OCI-LY7 (cell line): ENCODE results near the gene UNC13A. TPM values are rescaled to one million over a fixed set of nuclear protein-coding genes. Genes with fewer than 3 reads are reported as not detected.

Source experiments
- BruUV-seq: library from RNA; stranded (reverse); fragments of 400-500 nt; replicated peaks from 2 replicates; lab custom pipeline; 2021; lab: Mats Ljungman, UMichigan
- CTCF ChIA-PET: fragments of 300-600 bp; sonication (Branson Sonifier 250); formaldehyde crosslinking; loops from one replicate; lab custom pipeline; 2022; ENCODE audit warnings: antibody characterized with exemption; ENCODE audit not compliant: unreplicated experiment; lab: Charles Lee
- POLR2A ChIA-PET: fragments of 300-600 bp; sonication (Branson Sonifier 250); formaldehyde crosslinking; loops from one replicate; lab custom pipeline; 2022; ENCODE audit warnings: antibody characterized with exemption; lab: Charles Lee
- DNase-seq: peaks from one replicate; pipeline ENCODE4 v3.0.0-alpha.2; 2015; ENCODE audit warnings: low spot score
- H2AFZ ChIP-seq: fragments of 200-600 bp; sonication (generic), shearing (Covaris generic); 2 replicates; pipeline ENCODE4 v1.6.1; 2014; ENCODE audit warnings: mild to moderate bottlenecking, antibody characterized with exemption, low read length, moderate library complexity
- H3K27ac ChIP-seq: fragments of 200-600 bp; sonication (generic); 2 replicates; pipeline ENCODE4 v1.5.1; 2014; ENCODE audit warnings: mixed run types, low read depth, mild to moderate bottlenecking, moderate library complexity, low read length, inconsistent platforms; ENCODE audit not compliant: poor library complexity, severe bottlenecking
- H3K36me3 ChIP-seq: fragments of 200-600 bp; sonication (generic); 2 replicates; pipeline ENCODE4 v1.6.1; 2014; ENCODE audit warnings: mild to moderate bottlenecking, antibody characterized with exemption, low read length, moderate library complexity, mixed read lengths; ENCODE audit not compliant: insufficient read depth
- H3K4me1 ChIP-seq: fragments of 200-600 bp; sonication (generic); 2 replicates; pipeline ENCODE4 v1.5.1; 2014; ENCODE audit warnings: mild to moderate bottlenecking, low read length; ENCODE audit not compliant: insufficient read depth, poor library complexity, severe bottlenecking
- H3K4me2 ChIP-seq: fragments of 200-600 bp; sonication (generic); 2 replicates; pipeline ENCODE4 v1.6.1; 2014; ENCODE audit warnings: mild to moderate bottlenecking, low read length
- H3K4me3 ChIP-seq: fragments of 200-600 bp; sonication (generic); 2 replicates; pipeline ENCODE4 v1.5.1; 2014; ENCODE audit warnings: mild to moderate bottlenecking, low read depth, low read length; ENCODE audit not compliant: poor library complexity, severe bottlenecking
- H3K79me2 ChIP-seq: fragments of 200-600 bp; sonication (generic); 2 replicates; pipeline ENCODE4 v1.6.1; 2016; ENCODE audit warnings: low read depth, mild to moderate bottlenecking, low read length, moderate library complexity, mixed read lengths; ENCODE audit not compliant: insufficient read depth
- H3K9me2 ChIP-seq: fragments of 200-600 bp; sonication (generic); 2 replicates; pipeline ENCODE4 v1.6.1; 2016; ENCODE audit warnings: mild to moderate bottlenecking, low read length, mixed read lengths; ENCODE audit not compliant: insufficient read depth
- H3K9me3 ChIP-seq: fragments of 200-600 bp; sonication (generic); 2 replicates; pipeline ENCODE4 v1.6.1; 2014; ENCODE audit warnings: mild to moderate bottlenecking, mixed run types, low read length, mixed read lengths
- H4K20me1 ChIP-seq: fragments of 200-600 bp; sonication (generic); 2 replicates; pipeline ENCODE4 v1.6.1; 2014; ENCODE audit warnings: mild to moderate bottlenecking, antibody characterized with exemption, low read length, moderate library complexity, mixed read lengths; ENCODE audit not compliant: insufficient read depth
- CTCF ChIP-seq: fragments of 200-600 bp; sonication (generic); conservative IDR thresholded peaks from 2 replicates; pipeline ENCODE4 v1.5.1; 2014; ENCODE audit warnings: mild to moderate bottlenecking, antibody characterized with exemption, low read length, moderate library complexity, mixed read lengths
- EZH2phosphoT487 ChIP-seq: fragments of 200-600 bp; sonication (generic); IDR thresholded peaks from 2 replicates; pipeline ENCODE4 v1.6.1; 2018; ENCODE audit warnings: low read depth, borderline replicate concordance, mild to moderate bottlenecking, mixed run types, antibody characterized with exemption, low read length, moderate library complexity, mixed read lengths
- intact Hi-C: fragments of 100-400 bp; cut with micrococcal nuclease; formaldehyde crosslinking; loops from one replicate; pipeline ENCODE4 v1.10.0; 2022; ENCODE audit not compliant: unreplicated experiment
- total RNA-seq, 2 experiments: library from RNA; depleted of rRNA in 1 of 2; stranded (reverse); fragments of >200 nt in 1 of 2; shearing (Covaris generic) in 1 of 2; gene quantifications; 2 replicates each; pipeline ENCODE4 v1.2.3, GENCODE V29; 2014 to 2022

UNC13A gene
- total RNA-seq, 2 experiments from 2014 or later = 0.72 to 0.92 TPM

GRCh38 chr19:17685451-17686022 lies 2.6 kb downstream of the UNC13A start:
- H3K4me2 ChIP-seq = no peak overlapping the region
- no peaks in the 10 kb centered on the region for H3K9me2 ChIP-seq
- TF ChIP-seq CTCF (no peak), EZH2phosphoT487 (no peak)
- no peak overlapping the region for H2AFZ ChIP-seq
- CTCF ChIA-PET = no interaction called here
- BruUV-seq = no TSS peak
- intact Hi-C loops = no loop called here
- POLR2A ChIA-PET = no interaction called here
- no peaks in the 10 kb centered on the region for H3K9me3 ChIP-seq
- H3K27ac ChIP-seq = no peak overlapping the region
- no peaks in the 10 kb centered on the region for H4K20me1 ChIP-seq
- DNase-seq = no peak
- no peaks in the 10 kb centered on the region for H3K79me2 ChIP-seq
- no peaks in the 10 kb centered on the region for H3K36me3 ChIP-seq
- H3K4me3 ChIP-seq = no peak overlapping the region
- H3K4me1 ChIP-seq = no peaks in the 10 kb centered on the region

GRCh38 chr19:17684256-17684655 lies 3.9 kb downstream of the UNC13A start:
- BruUV-seq = no TSS peak
- CTCF ChIA-PET = no interaction called here
- DNase-seq = no peak

More at GRCh38 chr19:17684256-17684655, 3.9 kb downstream of the UNC13A start:
- TF ChIP-seq EZH2phosphoT487 = no peak
- no peak for TF ChIP-seq CTCF
- Histone ChIP-seq H3K27ac (no peak overlapping the region), H3K36me3 (no peaks in the 10 kb centered on the region), H3K4me2 (no peak overlapping the region), H3K9me3 (no peaks in the 10 kb centered on the region), H4K20me1 (no peaks in the 10 kb centered on the region), H2AFZ (no peak overlapping the region), H3K4me1 (no peaks in the 10 kb centered on the region), H3K4me3 (no peak overlapping the region), H3K9me2 (no peaks in the 10 kb centered on the region), H3K79me2 (no peaks in the 10 kb centered on the region)
- POLR2A ChIA-PET = no interaction called here
- intact Hi-C loops = no loop called here
